IPS-18c (cell line): ENCODE data around the gene WDFY3.

ENCODE experiments used
- H3K4me3 ChIP-seq: 2 replicates; pipeline ENCODE4 v1.7.0; 2013; ENCODE audit warnings: low read depth, mild to moderate bottlenecking, low read length, moderate library complexity; ENCODE audit not compliant: insufficient read depth
- H3K9me3 ChIP-seq: one replicate; pipeline ENCODE4 v1.6.1; 2013; ENCODE audit warnings: mild to moderate bottlenecking, low read length, moderate library complexity; ENCODE audit not compliant: control insufficient read depth, insufficient read depth

The WDFY3 gene

GRCh38 chr4:84917869-84918600 is 48.5 kb downstream of the WDFY3 start:
- Histone ChIP-seq H3K9me3 (no peaks in the 10 kb centered on the region), H3K4me3 (no peak overlapping the region)

- H3K9me3 ChIP-seq = no peaks in the 10 kb centered on the region
- no peak overlapping the region for H3K4me3 ChIP-seq
Observed at GRCh38 chr4:84917086-84917821, 49.2 kb downstream of the WDFY3 start.

- no peak overlapping the region for H3K4me3 ChIP-seq
- no peaks in the 10 kb centered on the region for H3K9me3 ChIP-seq
Observed at GRCh38 chr4:84916227-84916626, 50.3 kb downstream of the WDFY3 start.

- H3K4me3 ChIP-seq = no peak overlapping the region
- no peaks in the 10 kb centered on the region for H3K9me3 ChIP-seq
Observed at GRCh38 chr4:84915396-84915780, 51.1 kb downstream of the WDFY3 start.

- H3K4me3 ChIP-seq = no peak overlapping the region
- no peaks in the 10 kb centered on the region for H3K9me3 ChIP-seq
Observed at GRCh38 chr4:84914686-84915395, 51.6 kb downstream of the WDFY3 start.

GRCh38 chr4:84913176-84913575 is 53.3 kb downstream of the WDFY3 start:
- Histone ChIP-seq H3K4me3 (no peak overlapping the region), H3K9me3 (no peaks in the 10 kb centered on the region)

GRCh38 chr4:84912741-84913140 is 53.7 kb downstream of the WDFY3 start:
- H3K9me3 ChIP-seq = no peaks in the 10 kb centered on the region
- H3K4me3 ChIP-seq = no peak overlapping the region

GRCh38 chr4:84908876-84909275 is 57.6 kb downstream of the WDFY3 start:
- Histone ChIP-seq H3K9me3 (no peaks in the 10 kb centered on the region), H3K4me3 (no peak overlapping the region)

- Histone ChIP-seq H3K4me3 (no peak overlapping the region), H3K9me3 (no peaks in the 10 kb centered on the region)
Observed at GRCh38 chr4:84907145-84907544, 59.3 kb downstream of the WDFY3 start.

GRCh38 chr4:84905646-84906045 is 60.8 kb downstream of the WDFY3 start:
- Histone ChIP-seq H3K4me3 (no peak overlapping the region), H3K9me3 (no peaks in the 10 kb centered on the region)

GRCh38 chr4:84901740-84902281 is 64.7 kb downstream of the WDFY3 start:
- Histone ChIP-seq H3K4me3 (no peak overlapping the region), H3K9me3 (no peaks in the 10 kb centered on the region)

- no peak overlapping the region for H3K4me3 ChIP-seq
Observed at GRCh38 chr4:84901173-84901572, 65.3 kb downstream of the WDFY3 start.

GRCh38 chr4:84899616-84900015 is 66.9 kb downstream of the WDFY3 start:
- Histone ChIP-seq H3K4me3 (no peak overlapping the region), H3K9me3 (no peaks in the 10 kb centered on the region)

More at GRCh38 chr4:84901173-84901572, 65.3 kb downstream of the WDFY3 start:
- no peaks in the 10 kb centered on the region for H3K9me3 ChIP-seq

- no peak overlapping the region for H3K4me3 ChIP-seq
Observed at GRCh38 chr4:84897516-84897915, 69.0 kb downstream of the WDFY3 start.

GRCh38 chr4:84895283-84895682 is 71.2 kb downstream of the WDFY3 start:
- H3K9me3 ChIP-seq = no peaks in the 10 kb centered on the region

More at GRCh38 chr4:84897516-84897915, 69.0 kb downstream of the WDFY3 start:
- H3K9me3 ChIP-seq = no peaks in the 10 kb centered on the region

GRCh38 chr4:84894621-84895020 is 71.9 kb downstream of the WDFY3 start:
- Histone ChIP-seq H3K9me3 (no peaks in the 10 kb centered on the region), H3K4me3 (no peak overlapping the region)

More at GRCh38 chr4:84895283-84895682, 71.2 kb downstream of the WDFY3 start:
- H3K4me3 ChIP-seq = no peak overlapping the region

- no peaks in the 10 kb centered on the region for H3K9me3 ChIP-seq
- H3K4me3 ChIP-seq = no peak overlapping the region
Observed at GRCh38 chr4:84892950-84893349, 73.5 kb downstream of the WDFY3 start.

GRCh38 chr4:84887824-84888223 is 78.7 kb downstream of the WDFY3 start:
- H3K9me3 ChIP-seq = no peaks in the 10 kb centered on the region

More at GRCh38 chr4:84887824-84888223, 78.7 kb downstream of the WDFY3 start:
- H3K4me3 ChIP-seq = no peak overlapping the region
